D341Med (cell line): ENCODE results near the gene AIF1L.
"Not testable (repeated sequence)": the region's sequence is repeated elsewhere in the genome, so short reads cannot be mapped to it uniquely, and the experiment has no call there.

Source experiments
- DNase-seq: peaks from one replicate; pipeline ENCODE4 v3.0.0; 2012; ENCODE audit warnings: low spot score

AIF1L gene

DNA sequence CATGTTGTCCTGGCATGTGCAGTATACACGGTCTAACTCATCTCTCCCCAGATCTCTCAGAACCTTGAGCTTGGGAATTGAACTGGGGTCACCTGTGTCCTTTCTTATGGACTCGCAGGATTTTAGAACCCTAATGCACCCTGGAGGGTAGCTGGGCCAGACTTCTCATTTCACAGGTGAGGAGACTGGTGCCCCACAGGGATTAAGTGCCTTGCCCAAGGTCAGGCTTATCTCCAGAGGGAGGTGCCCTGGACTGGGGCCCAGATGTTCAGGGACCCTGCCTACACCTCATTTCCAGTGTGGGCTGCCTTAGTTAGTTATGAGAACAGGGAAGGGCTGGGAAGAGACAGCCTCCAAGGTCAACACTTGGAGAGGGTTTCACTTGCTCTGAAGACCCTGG is 25.0 kb downstream of the AIF1L start:
- no peak for DNase-seq

DNA sequence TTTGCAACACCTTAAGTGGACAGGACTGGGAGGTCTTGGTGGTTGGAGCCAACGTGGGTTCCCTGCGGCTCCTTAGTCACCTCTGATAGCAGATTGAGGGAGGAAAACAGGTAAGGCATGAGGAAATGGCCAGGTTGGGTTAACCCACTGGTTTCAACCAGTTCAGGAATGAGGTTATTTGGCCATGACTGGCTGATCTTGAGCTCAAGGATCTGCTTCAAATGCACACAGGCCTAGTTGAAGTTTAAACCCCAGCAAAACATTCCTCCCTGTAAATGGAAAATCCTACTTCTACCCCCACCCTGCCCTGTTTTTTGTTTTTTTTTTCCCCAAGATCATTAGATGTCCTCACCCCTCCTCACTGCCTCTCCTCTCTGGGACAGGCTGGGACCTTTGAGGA is 25.8 kb downstream of the AIF1L start:
- DNase-seq, result no peak

- no peak for DNase-seq
Measured at GRCh38 chr9:131125038-131125287, 28.6 kb downstream of the AIF1L start.

DNA sequence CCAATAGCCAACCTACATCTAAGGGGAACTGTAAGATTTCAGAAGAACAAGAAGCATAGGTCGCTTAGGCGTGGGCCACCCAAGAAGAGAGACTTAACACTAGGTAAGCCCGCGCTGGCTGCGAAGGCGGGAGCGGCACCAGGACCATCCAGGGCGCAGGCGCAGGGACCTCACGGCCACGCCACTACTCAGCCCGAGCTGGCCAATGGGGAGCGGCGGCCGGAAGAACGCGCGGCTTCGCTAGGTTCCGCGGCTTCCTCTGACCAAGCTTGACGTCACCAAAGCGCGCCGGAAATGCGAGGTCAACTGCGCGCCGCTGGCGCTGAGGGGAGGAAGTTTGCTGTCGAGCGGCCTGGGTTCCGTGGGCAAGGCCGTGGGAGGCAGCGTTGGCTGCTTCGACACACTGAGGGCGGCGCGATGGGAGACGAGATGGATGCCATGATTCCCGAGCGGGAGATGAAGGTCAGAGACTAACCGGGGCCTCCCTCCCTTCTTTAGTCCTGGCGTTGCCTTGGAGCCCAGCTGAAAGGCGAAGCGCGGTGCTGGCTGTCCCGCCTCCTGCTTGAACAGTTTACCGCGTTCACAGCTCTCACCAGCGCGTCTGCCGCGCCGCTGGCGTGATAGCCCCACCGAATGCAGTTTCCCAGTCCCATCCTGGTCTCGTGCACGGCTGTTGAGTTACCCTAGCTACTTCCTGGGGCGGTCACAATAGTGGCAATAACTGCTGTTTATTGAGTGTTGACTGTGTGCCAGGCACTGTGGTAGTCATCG is 29.1 kb downstream of the AIF1L start, which contains the start of gene NUP214:
NUP214 (plus strand) TSS at position 299 of the 771 bp plus-strand sequence; CDS start at position 418, 119 bp downstream.
- DNase-seq, result peak; percentile 99

DNA sequence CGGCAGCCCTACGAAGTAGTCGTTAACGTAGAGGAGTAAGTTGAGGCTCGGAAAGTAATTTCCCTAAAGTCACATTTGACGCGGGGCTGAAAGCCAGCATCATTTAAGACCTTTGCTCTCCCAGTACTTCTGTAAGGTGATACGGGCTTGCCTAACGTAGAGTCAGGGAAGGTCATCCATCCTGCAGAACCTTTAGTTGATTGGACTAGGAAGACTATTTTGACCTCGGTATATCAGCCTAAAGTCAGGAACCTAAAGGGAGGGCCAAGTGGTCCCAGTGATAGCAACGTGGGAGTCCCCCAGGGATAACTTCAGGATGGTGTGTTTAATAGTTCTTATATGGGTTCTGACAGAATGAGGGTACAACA is 29.7 kb downstream of the AIF1L start:
- DNase-seq, result no peak

GRCh38 chr9:131129183-131129582 is 32.9 kb downstream of the AIF1L start:
- DNase-seq, result no peak

DNA sequence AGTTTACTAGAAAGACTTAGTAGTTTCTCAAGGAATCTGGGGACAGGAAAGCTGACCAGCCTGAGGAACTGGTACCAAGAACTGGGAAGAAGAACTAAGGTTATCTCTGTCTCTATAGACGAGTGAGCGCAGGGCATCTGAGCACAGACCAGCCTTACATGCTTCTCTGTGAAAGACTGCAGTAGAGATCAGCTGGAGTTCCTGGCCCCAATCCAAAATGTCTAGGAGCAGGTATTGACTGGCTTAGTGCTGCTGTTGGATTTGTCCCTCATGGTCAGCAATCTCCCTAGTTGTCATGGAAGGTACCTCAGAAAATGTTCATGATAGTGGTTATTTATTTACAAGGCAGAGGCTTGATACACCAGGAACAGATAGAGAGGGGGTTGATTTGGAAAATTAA is 42.3 kb downstream of the AIF1L start:
- DNase-seq, result no peak

GRCh38 chr9:131140112-131140511 is 43.8 kb downstream of the AIF1L start:
- no peak for DNase-seq

DNA sequence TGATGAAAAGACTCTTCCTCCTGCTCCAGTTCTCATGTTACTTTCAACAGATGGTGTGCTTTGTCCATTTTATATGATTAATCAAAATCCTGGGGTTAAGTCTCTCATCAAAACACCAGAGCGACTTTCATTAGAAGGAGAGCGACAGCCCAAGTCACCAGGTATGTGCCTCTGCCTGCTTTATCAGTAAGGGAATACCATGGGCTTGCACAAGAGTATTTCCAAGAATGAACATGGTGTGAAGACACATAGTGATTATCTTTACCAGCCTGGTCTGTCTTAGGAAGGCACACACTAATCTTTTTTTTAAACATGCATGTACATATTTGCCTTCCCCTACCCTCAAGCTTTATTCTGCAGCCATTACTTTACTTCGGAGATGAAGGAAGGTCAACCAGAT is 44.2 kb downstream of the AIF1L start:
- no peak for DNase-seq

- DNase-seq, result no peak
Measured at GRCh38 chr9:131142160-131142559, 45.8 kb downstream of the AIF1L start.

GRCh38 chr9:131144201-131144600 is 47.9 kb downstream of the AIF1L start:
- DNase-seq, result no peak

DNA sequence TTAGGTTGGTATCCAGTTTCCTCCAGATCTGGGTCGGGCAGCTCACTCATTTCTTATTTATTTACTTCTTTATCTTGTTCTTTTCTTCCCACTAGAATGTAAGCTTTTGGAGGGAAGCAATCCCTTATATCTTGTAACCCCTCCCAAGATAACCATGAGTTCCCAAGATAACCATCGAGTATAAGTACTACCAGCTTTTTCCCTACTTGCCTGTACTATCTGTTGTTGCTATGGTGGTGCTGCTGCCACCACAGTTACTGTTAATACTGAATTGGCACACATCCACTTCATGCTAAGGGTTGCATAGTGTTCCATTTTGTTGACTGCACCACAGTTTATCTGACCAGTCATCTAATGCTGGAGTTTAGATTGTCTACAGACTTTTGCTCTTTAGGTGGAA is 48.9 kb downstream of the AIF1L start:
- no peak for DNase-seq

DNA sequence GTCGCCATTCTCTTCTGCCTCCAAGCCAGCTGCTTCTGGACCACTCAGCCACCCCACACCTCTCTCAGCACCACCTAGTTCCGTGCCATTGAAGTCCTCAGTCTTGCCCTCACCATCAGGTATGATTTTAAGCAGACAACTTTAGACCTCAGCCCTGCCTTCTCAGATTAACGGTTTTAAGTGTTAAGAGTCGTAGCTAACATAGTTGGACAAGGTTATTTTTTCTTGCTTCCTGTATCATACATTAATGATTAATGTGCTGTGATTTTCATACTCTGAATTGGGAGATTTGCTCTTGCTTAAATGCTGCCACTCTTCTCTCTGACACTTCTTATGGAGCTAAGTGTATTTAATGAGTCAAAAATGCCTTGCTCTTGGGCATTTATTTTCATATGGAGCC is 49.9 kb downstream of the AIF1L start:
- DNase-seq, result no peak

GRCh38 chr9:131148276-131148675 is 51.9 kb downstream of the AIF1L start:
- no peak for DNase-seq

DNA sequence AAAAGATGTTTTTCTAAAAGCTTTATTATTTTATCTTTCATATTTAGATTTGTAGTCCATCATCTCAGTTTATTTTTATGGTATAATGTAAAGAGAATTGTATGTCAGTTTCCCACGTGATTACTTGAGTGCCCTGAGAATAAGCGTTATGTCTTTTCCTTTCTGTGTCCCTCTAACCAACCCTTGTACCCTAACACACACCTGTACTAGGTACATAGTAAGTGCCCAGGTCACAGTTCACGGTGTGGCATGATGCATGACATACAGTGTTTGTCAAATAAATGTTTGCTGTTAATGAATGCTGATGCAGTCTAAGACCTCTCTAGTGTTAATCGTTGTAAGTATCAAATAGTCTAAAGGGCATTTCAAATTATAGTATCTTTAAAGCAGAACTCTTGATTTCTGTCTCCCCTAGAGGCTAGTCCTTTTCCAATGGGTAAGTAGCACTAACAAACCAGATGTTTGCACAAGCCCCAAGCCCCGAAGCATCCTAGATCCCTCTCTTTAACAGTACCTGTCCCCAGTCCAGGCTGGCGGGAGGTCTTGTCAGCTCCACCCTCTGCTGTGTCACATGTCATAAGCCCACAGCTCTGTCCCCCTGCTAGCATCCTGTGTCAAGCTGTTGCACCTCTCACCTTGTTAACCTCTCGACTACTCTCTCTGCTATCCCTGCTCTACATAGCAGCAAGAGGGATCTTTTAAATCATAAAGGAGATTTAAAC is 52.8 kb downstream of the AIF1L start:
- DNase-seq, result no peak

DNA sequence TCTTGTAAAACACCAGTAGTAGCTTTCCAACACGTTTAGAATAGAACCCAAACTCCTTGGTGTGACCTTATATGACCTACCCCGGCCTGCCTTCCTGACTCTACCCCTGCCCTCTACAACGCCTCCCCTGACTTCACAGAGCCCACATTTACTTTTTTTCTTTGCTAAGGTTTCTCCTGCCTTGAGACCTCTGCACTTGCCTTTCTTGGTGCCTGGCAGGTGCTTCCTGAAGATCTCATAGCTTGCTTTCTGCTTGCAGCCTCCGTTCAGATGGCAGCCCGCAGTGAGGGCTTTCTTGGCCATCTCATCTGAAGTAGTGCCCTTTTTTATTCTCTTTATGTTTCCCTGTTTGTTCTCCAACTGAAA is 53.3 kb downstream of the AIF1L start:
- no peak for DNase-seq

GRCh38 chr9:131153595-131153994 is 57.3 kb downstream of the AIF1L start:
- no peak for DNase-seq

DNA sequence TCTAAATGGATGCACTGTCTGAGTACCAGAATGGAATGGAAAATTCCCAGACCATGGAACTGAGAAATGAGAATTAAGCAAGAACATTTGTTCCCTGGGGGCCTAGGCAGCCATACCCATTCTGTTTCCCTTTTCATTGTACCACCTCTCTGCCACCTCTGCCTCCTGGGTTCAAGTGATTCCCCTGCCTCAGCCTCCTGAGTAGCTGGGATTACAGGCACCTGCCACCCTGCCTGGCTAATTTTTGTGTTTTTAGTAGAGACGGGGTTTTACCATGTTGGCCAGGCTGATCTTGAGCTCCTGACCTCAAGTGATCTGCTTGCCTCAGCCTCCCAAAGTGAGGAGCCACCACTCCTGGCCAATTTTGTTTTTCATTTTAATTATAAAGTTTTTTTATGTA is 62.3 kb downstream of the AIF1L start:
- not testable (repeated sequence) for DNase-seq

DNA sequence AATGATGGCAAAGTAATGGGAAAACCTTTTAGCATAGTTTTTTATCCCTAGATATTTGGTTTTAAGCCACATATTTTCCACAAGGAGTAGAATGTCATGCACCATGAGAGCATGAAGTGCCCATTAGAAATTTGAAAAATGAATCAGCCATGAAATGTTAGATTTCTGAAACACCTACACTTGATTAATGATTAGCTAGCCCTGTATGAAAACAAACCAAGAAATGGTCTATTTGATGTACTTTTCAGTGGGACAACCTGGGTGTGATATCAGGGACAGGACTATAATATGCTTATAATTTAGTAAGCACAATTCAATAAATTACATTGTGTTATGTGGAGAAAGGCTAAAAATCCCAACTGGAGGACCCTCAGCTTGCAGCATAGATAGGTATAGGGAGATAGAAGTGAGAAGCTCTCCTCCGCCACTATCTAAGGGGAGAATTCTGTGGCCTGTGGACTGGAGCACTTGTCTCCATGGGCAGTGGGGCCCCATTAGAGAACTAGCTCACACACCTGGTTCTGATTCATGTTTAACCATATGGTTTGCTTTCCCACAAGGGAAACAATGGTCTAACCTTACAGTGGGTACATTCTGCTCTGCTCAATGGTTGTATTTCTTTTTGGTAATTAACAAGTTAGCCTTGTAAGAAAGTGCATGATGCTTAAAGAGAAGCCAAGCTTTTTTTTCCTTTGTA is 64.2 kb downstream of the AIF1L start:
- no peak for DNase-seq

DNA sequence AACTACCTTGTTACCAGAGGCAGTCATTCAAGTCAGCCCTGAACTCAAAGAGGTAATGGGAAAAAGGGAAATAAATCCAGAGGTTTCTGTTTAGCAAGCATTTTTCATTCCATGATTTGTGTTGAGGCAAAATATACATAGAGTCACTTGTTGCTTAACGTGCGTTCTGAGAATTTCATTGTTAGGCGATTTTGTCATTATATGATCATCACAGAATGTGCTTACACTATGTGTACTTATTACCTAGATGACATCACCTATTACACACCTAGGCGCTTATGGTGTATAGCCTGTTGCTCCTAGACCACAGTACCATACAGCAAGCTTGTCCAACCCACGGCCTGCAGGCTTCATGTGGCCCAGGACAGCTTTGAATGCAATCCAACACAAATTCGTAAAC is 65.3 kb downstream of the AIF1L start:
- no peak for DNase-seq

DNA sequence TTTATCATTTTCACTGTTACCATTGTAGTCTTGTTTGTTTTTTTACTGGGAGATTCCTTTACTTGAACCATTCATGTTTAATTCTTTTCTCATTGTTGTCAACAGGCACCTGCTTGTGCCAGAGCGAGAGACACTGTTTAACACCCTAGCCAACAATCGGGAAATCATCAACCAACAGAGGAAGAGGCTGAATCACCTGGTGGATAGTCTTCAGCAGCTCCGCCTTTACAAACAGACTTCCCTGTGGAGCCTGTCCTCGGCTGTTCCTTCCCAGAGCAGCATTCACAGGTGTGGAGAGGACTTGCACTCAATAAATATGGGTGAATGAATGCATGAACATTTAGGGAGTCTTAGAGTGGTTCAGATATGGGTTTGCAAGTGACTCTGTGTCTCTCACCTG is 66.6 kb downstream of the AIF1L start:
- no peak for DNase-seq

DNA sequence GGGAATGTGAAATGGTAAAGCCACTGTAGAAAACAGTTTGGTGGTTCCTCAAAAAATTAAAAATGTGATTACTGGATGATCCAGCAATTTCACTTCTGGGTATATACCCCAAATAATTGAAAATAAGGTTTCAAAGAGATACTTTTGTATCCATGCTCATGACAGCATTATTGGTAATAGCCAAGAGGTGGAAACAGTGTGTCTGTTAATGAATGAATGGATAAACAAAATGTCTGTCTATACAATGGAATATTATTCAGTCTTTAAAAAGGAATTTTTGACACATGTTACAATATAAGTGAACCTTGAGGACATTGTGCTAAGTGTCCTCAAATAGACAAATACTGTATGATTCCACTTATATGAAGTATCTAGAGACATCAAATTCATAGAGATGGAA is 69.2 kb downstream of the AIF1L start:
- DNase-seq, result no peak

DNA sequence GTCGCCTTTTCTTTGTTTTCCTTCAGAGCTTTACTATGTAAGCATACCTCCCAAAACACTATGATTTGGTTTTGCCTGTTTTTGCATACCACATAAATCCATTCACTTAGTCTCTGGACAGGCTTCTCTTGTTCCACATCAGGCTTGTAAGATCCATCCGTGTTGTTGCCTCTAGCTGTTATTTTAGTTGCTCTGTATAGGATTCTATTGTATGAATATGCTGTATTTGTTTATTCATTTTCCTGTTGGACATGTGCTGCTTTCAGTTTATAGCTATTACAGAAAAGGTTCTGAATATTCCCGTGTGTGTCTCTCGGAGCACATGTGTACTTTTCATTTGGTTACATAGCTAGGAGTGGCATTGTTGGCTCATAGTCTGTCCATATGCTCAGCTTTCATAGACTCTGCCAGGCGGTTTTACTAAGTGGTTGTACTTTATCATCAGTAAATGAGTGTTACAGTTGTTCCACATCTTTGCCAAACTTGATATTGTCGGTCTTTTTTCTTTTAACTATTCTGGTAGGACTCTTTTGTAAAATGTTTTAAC is 70.9 kb downstream of the AIF1L start:
- no peak for DNase-seq
